Endothelial cell of umbilical vein (primary cell): ENCODE measurements around the gene MED28.

ENCODE experiments used
- CTCF ChIP-seq, 2 donors: IDR thresholded peaks; 1 replicate in 1 of 2; 2 replicates in 1 of 2; pipeline ENCODE4 v1.5.1; 2011; ENCODE audit warnings: low read length in 2 of 2, mild to moderate bottlenecking in 2 of 2, moderate library complexity in 2 of 2, control low read depth in 1 of 2, inconsistent platforms in 1 of 2, low read depth in 1 of 2; ENCODE audit not compliant: insufficient read depth in 1 of 2; ENCODE audit errors: extremely low read depth in 1 of 2
- GATA2 ChIP-seq: IDR thresholded peaks from 2 replicates; pipeline ENCODE4 v1.7.0; 2011; ENCODE audit warnings: low read depth, mild to moderate bottlenecking, moderate library complexity, mixed read lengths, low read length; ENCODE audit not compliant: insufficient read length, insufficient read depth
- JUN ChIP-seq: IDR thresholded peaks from 2 replicates; pipeline ENCODE4 v1.6.1; 2011; ENCODE audit warnings: borderline replicate concordance, low read depth; ENCODE audit not compliant: insufficient read length, insufficient read depth
- POLR2AphosphoS5 ChIP-seq: IDR thresholded peaks from 2 replicates; pipeline ENCODE4 v1.6.1; 2012; ENCODE audit warnings: low read depth, mild to moderate bottlenecking, control low read depth, low read length, moderate library complexity; ENCODE audit not compliant: insufficient read depth

GRCh38 chr4:17682222-17682566, 67.8 kb downstream of the MED28 start:
- no peak for TF ChIP-seq GATA2
- TF ChIP-seq POLR2AphosphoS5: no peak
- no peak for TF ChIP-seq CTCF (IDR thresholded peaks at IDR 0.05; ENCODE audit: extremely low read depth in 1 of 2, insufficient read depth in 1 of 2, low read depth in 1 of 2, low read length in 2 of 2)
- TF ChIP-seq JUN: no peak
